DMS 273 treated with DMSO at 0.1 percent for 48 hours (cell line): ENCODE results near the gene BAAT.
"Not testable (repeated sequence)": the region's sequence is repeated elsewhere in the genome, so short reads cannot be mapped to it uniquely, and the experiment has no call there.

Source experiments
- DNase-seq: peaks from one replicate; lab custom pipeline; 2025; lab: John Stamatoyannopoulos, UW

The BAAT gene

DNA sequence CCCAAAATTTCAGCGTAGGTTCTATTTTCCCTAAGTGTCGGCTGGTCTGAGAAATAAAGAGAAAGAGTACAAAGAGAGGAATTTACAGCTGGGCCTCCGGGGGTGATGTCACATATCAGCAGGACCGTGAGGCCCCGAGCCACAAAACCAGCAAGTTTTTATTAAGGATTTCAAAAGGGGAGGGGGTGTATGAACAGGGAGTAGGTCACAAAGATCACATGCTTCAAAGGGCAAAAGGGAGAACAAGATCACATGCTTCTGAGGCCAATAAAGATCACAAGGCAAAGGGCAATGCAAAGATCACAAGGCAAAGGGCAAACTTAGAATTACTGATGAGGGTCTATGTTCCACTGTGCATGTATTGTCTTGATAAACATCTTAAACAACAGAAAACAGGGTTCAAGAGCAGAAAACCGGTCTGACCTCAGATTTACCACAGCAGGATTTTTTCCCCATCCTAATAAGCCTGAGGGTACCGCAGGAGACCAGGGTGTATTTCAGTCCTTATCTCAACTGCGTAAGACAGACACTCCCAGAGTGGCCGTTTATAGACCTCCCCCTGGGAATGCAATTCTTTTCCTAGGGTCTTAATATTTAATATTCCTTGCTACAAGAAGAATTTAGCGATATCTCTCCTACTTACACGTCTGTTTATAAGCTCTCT is at the start of gene BAAT:
TSS of gene BAAT (minus strand) at position 134 of the 664 bp plus-strand sequence. CDS start 13,602 bp downstream, outside the sequence.
- DNase-seq: not testable (repeated sequence)

GRCh38 chr9:101433229-101433628 is 48.4 kb upstream of the BAAT start:
- no peak for DNase-seq

DNA sequence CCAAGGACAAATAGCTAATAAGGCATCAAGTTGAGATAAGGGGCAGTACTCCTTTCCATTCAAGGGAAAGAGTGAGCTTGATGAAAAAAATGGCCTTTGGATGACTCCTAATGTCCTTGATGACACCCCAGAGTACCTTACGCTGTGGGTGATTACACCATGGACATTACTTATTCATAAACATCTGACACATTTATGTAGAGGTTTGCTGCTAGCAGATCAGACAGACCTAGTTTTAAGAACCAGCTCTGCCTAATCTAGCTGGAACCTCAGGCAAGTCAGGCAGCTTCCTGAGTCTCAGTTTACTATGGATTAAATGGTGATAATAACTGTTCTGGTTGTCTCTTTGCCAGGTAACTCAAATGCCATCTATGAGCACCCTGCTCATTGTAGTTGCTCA is 47.9 kb upstream of the BAAT start:
- no peak for DNase-seq

DNA sequence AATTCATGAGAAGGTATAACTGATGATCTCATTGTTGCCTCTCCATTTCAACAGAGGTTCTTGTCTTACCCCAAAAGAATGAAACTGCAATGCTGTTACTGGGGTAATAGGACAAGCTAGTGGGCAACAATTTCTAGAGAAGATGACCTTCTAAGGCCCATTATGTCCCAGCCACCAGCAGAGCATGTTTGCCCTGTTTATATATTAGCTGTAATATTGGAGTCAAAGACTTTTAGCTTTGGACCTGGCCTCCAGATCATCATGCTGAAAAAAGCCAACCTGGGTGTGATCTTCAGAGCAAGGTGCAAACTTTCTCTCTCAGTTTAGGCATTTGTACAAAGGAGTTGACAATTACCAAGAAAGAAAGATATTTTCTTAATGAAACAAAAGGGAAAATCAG is 47.4 kb upstream of the BAAT start:
- DNase-seq: no peak

DNA sequence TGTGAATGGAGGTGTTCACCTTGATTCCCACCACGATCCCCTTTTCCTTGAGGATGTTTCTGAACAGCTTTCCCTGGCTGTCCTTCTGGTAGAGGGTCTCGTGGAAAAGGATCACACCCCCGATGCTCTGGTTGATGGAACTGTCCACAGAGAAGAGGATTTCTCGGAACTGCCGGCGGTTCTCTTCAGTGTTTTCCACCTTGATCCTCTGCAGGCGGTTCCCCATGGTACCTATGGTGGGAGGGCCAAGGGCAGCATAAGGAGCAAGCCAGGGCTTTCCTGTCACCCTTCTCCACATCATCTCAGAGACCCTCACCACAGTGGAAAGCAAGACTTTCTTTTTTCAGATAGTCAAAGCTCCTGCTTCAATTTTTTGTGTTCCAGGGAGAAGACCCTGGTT is 44.9 kb upstream of the BAAT start:
- DNase-seq: no peak

GRCh38 chr9:101428909-101429308 is 44.1 kb upstream of the BAAT start:
- no peak for DNase-seq

- DNase-seq: no peak
Observed at GRCh38 chr9:101427957-101428655, 43.3 kb upstream of the BAAT start.

GRCh38 chr9:101427358-101427757 is 42.6 kb upstream of the BAAT start:
- no peak for DNase-seq

DNA sequence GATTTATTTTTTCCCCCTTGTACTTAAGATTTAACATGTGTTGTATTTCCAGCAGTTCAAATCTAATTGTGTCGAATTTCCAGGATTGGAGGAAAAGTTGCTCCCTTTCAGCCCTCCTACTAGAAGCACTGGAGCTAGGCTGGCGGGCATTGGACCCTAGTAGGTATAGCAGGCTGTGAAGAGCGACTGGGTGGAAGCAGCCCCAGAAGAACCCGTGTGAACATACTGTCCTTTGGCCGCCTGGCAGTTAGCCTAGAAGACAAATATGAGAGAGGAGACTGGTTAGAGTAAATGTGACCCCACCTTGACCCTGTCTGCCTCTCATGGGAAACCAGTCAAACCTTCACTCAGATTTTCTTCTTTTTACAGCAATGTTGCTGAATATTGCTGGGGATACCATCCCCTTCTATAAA is 36.9 kb upstream of the BAAT start:
- no peak for DNase-seq

GRCh38 chr9:101419863-101420262 is 35.1 kb upstream of the BAAT start:
- no peak for DNase-seq

GRCh38 chr9:101418518-101419430 is 34.0 kb upstream of the BAAT start:
- DNase-seq: no peak

DNA sequence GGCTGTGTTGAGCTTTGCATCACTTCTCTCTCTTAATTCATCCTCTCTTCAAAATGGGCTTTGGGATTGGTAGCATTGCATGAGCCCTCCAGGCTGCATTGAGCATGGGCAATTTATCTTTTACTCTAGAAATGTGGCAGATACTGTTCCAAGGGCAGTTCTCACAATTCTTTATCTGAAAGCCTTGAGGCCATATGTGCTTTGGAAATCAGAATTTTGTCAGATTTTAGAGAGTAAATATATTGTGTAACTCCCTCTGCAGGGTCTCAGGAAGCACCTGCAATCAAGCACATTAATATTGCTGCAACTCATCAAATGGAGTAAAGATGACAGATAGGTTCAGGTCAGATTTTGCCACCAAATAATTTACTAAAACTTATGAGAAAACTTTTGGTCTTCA is 33.2 kb upstream of the BAAT start:
- DNase-seq: no peak

- no peak for DNase-seq
Observed at GRCh38 chr9:101417389-101417788, 32.6 kb upstream of the BAAT start.

- no peak for DNase-seq
Observed at GRCh38 chr9:101415578-101415977, 30.8 kb upstream of the BAAT start.

- DNase-seq: no peak
Observed at GRCh38 chr9:101414839-101415238, 30.0 kb upstream of the BAAT start.

- DNase-seq: no peak
Observed at GRCh38 chr9:101409079-101409477, 24.3 kb upstream of the BAAT start.

DNA sequence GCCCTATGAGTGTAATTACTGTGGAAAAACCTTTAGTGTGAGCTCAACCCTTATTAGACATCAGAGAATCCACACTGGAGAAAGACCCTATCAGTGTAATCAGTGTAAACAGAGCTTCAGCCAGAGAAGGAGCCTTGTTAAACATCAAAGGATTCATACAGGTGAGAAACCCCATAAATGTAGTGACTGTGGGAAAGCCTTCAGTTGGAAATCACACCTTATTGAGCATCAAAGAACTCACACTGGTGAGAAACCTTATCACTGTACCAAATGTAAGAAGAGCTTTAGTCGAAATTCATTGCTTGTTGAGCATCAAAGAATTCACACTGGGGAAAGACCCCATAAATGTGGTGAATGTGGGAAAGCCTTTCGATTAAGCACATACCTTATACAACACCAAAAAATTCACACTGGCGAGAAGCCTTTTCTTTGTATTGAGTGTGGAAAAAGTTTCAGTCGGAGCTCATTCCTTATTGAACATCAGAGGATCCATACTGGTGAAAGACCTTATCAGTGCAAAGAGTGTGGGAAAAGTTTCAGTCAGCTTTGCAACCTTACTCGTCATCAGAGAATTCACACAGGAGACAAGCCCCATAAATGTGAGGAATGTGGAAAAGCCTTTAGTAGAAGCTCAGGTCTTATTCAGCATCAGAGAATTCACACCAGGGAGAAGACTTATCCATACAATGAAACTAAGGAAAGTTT is 23.7 kb upstream of the BAAT start:
- no peak for DNase-seq

- no peak for DNase-seq
Observed at GRCh38 chr9:101403516-101404285, 18.9 kb upstream of the BAAT start.

GRCh38 chr9:101400120-101400519 is 15.3 kb upstream of the BAAT start:
- DNase-seq: no peak

- no peak for DNase-seq
Observed at GRCh38 chr9:101399643-101399970, 14.8 kb upstream of the BAAT start.

DNA sequence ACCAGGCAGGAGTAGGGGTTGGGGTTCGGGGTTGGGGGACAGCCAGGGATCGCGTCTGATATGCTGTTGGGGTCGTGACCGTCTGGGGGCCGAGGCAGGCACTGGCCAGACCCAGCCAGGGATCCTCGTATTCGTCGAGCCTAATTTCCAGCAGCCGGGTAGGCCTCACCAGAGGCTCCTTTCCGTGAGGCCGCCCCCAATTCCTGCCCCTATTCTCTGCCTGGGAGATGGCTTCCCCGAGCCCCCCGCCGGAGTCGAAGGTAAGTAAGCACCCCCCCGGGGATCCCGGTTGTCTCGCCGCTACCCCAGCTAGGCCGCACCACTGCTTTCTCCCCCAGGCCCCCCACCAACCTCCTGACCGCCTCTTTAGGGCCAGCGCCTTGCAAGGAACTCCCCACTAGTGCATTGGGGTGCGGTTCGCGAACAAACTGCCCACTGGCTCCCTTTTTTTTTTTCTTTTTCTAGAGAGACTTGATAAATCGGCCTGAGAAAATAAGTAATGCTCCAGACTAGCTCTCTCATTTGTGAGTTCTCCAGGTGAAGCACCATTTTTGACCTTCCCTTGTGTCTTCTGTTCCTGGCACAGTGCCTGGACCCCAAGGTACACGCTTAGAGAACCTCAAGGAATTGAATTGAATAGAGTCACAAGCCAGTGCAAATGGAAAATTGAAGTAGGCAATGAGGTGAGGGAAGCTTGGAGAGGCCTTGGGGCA is 14.3 kb upstream of the BAAT start:
- DNase-seq: no peak
